HG03558 (cell line): ENCODE measurements around the gene LSR.

Experiments
- ATAC-seq: cut with Tn5 transposase; IDR thresholded peaks from one replicate; pipeline ENCODE4 v1.9.1; 2021; ENCODE audit warnings: moderate number of reproducible peaks; ENCODE audit not compliant: unreplicated experiment; ENCODE audit errors: extremely low read depth

Gene LSR

GRCh38 chr19:35248310-35249145 lies at the start of gene LSR:
LSR (plus strand) TSS chr19:35249002; CDS start chr19:35249023, 21 bp downstream.
- ATAC-seq = no peak

DNA sequence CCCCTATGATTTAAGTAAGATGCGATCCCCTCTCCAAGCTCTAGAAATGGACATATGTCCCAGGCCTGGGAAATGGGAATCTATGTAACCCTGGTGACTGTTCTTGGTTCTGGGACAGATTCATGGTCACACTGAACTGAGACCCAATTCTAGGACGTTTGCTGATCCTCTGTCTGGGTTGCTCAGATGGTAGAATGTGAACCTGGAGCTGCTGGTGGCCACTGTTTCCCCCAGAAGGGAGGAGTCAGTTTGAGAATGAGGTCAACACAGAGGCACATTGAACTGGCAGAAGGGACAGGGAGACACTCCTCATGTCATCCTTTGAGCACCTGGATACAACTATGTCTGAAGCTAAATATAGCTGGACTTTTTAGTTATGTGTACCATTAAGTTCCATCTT lies 49.3 kb upstream of the LSR start:
- no peak for ATAC-seq

GRCh38 chr19:35202722-35203688 lies 45.8 kb upstream of the LSR start:
- no peak for ATAC-seq

DNA sequence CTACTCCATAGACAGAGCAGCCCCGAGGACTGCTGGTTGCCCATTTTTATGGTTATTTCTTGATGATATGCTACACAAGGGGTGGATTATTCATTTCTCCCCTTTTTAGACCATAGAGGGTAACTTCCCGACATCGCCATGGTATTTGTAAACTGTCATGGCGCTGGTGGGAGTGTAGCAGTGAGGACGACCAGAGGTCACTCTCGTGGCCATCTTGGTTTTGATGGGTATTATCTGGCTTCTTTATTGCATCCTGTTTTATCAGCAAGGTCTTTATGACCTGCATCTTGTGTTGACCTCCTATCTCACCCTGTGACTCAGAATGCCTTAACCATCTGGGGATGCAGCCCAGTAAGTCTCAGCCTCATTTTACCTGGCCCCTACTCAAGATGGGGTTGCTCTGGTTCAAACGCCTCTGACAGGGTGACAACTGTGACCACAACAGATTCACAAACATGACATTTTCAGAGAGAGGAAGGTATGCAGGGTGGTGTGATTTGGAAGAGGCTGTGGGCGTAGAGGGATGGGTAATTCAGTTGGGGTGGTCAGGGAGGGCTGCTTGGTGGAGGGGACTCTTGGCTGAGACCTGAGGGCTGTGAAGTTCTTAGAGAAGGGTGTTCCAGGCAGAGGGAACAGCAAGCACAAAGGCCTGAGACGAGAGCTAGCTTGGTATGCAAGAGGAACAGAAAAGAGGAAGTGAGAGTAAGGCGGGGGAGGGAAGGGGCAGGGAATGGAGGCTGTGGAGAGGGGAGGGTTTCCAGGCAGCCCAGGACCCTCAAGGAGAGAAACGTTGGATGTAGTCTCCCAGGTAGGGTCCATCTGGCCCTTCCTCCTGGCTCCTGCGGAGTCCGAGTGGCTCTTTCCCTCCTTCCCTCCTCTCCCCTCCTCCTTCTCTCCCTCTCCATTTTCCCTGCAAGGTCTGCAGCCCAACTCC lies 43.7 kb upstream of the LSR start:
- ATAC-seq = peak; percentile 44

DNA sequence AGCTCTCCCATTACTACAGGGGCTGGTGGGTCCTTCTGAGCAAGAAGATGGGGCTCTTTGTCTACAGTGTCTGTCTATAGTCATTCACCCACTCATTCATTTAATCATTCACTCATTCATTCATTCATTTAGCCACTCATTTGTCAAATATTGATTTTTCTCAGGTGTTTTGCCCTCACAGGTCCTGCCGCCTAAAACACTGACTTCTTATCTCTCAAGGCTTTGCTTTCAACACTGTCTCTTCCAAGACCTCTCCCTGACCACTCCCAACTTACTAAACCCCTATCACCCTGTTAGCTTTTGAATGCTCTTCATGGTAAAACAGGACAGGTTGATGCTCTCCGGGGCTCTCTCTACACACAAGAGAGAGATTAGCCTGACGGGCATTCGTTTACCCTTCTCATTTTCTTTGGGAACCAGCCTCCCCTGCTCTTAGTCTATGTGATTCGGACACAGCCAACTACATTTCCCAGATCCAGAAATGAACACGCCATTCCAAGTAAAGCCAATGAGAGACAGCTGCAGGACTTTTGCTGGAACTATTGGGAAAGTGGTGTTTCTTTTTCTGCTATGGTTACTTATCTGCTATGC lies 43.0 kb upstream of the LSR start:
- ATAC-seq = no peak

GRCh38 chr19:35206379-35206778 lies 42.4 kb upstream of the LSR start:
- ATAC-seq = no peak

GRCh38 chr19:35206855-35207254 lies 41.9 kb upstream of the LSR start:
- ATAC-seq = no peak

- ATAC-seq = no peak
Measured at GRCh38 chr19:35207391-35207871, 41.4 kb upstream of the LSR start.

GRCh38 chr19:35208121-35208520 lies 40.7 kb upstream of the LSR start:
- ATAC-seq = no peak

DNA sequence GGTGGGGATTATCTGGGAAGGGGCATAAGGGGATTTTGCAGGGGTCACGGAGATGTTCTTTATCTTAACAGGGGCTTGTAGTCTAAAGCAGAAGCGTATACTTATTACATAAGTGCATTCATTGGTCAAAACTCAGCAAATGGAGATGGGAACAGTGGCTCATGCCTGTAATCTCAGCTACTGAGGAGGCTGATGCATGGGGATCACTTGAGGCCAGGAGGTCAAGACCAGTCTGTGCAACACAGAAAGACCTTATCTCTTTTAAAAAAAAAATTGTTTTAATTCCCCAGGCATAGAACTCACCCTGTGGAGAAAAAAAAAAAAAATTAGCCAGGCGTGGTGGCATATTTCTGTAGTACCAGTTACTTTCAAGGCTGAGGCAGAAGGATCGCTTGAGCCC lies 39.2 kb upstream of the LSR start:
- no peak for ATAC-seq

- ATAC-seq = no peak
Measured at GRCh38 chr19:35211545-35212230, 37.1 kb upstream of the LSR start.

DNA sequence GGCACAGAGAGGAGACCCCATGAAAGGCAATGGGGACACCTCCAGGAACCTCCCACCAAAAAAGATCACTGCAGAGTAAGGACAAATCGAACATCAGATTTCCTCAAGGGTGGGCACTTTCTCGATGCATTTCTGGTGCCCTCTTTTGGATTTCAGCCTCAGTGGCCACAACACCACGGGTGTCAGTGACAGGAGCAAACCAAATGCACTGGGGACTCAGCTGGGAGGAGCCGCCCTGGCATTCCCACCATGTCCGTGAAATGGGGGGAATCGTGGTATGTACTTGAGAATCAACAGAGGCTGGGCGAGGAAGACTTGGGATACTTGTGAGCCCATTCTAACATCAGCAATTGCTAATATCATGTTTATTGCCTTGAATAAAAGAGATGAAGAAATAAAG lies 36.6 kb upstream of the LSR start:
- no peak for ATAC-seq

- ATAC-seq = no peak
Measured at GRCh38 chr19:35213663-35214632, 34.9 kb upstream of the LSR start.

DNA sequence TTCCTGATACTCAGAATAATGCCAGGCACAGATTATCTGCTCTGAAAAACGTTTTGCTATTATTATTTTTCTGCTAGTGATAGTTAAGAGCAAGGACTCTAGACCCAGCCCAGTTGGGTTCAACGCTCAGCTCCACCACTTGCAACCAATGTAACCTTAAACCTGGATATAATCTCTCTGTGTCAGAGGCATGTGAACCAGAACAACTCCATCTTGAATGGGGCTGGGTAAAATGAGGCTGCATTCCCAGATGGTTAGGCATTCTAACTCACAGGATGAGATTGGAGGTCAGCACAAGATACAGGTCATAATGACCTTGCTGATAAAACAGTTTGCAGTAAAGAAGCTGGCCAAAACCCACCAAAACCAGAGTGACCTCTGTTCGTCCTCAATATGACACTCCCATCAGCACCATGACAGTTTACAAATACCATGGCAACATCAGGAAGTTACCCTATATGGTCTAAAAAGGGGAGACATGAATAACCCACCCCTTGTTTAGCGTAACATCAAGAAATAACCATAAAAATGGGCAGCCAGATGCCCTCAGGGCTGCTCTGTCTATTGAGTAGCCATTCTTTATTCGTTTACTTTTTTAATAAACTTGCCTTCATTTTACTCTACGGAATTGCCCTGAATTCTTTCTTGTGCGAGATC lies 33.9 kb upstream of the LSR start:
- no peak for ATAC-seq

GRCh38 chr19:35216016-35216832 lies 32.6 kb upstream of the LSR start:
- ATAC-seq = no peak

- no peak for ATAC-seq
Measured at GRCh38 chr19:35216833-35217648, 31.8 kb upstream of the LSR start.
